HG02885 (cell line): ENCODE measurements around the gene TTPAL.

ENCODE experiments used
- ATAC-seq: cut with Tn5 transposase; IDR thresholded peaks from one replicate; pipeline ENCODE4 v1.9.1; 2021; ENCODE audit warnings: mild to moderate bottlenecking; ENCODE audit not compliant: unreplicated experiment, poor library complexity

Gene TTPAL

DNA sequence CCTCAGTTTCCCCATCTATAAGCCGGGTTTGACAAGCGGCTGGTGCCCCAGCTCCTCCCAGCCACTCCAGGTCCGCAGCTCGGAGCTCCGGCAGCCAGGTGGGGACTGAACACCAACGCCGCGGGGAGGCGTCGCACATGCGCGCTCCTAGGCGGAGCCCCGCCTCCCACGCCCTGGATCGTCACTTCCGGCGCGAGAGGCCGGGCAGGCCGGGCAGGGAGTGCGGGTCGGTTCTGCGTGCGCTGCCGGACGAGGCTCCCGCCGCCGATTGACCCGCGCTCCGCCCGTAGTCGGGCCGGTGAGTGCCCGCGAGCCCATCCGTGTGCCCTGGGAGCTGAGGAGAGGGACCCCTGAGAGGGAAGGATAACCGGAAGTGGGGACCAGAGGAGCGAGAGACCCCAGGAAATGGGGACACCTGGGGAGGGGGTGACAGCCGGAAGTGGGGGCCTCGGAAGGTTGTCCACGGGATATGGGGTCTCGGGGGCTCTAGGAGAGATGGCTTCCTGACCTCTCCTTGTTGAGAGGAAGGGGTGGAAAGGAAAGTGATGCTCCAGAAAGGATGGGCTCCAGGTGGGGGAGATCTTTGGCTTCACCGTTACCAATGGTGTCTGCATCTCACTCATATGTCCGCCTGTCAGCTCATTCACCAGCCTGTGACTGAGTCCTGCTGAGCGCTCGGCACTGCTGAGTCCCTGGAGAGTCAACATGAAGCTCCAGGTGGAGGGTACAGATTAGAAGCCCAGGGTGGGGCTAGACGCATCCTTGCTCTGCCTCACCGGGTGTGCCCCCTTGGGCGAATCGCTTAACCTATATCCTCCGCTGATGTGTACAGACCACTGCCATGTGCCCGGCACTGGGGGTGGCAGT is at the start of gene TTPAL:
TTPAL (plus strand) TSS at position 181 of the 867 bp plus-strand sequence. CDS start 4,126 bp downstream, outside the sequence.
- peak; percentile 94 for ATAC-seq

DNA sequence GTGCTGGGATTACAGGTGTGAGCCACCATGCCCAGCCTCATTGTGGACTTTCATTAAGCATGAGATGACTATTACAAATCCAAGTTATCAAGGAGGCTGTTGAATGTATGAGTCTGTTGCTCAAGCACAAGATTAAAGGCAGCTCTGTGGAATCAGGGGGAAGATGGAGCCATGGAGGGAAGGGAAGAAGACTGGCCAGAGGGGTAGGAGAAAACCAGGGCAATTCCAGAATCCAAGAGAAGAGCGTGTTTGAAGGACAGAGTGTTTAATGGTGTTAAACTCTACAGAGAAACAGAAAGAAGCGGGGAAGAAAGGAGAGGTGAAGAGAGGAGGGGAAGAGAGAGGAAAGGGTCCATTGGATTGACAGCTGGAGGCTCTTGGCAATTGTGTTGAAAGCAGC is 49.8 kb upstream of the TTPAL start:
- no peak for ATAC-seq

DNA sequence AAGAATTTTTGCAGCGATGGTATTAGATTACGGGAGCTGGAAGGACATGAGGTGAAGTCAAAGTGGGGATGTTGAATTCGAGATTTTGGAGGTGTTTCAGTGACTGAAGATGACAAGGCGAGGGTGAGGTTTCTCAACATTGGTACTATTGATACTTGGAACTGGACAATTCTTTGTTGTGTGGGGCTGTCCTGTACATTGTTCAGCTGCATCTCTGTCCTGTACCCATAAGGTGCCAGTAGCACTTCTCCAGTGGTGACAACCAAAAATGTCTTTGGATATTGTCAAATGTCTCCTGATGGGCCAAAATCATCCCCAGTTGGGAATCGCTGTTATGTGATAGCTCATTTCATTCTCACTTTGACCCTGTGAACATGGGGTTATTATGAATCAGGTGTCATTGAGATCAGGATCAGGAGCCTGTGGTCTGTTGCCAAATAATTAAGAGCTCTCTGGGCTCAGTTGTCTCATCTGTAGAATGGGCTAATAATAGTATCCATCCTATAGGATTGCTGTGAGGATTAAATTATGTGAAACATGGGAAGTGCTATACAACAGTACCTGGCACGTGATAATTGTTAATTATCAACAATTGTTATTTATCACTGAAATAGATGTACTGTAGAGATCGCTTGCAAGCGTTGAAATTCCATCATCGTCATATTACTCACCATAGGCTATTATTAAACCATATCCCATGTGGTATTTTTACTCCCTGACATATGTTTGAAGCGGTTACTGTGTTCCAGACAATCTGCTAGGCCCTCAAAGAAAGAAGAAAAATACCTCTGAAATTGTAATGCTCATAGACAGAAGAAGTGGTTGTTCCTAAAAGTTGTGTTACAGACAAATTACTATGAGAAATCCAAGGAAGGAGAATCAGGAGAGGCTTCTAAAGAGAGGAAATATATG is 48.5 kb upstream of the TTPAL start:
- no peak for ATAC-seq

DNA sequence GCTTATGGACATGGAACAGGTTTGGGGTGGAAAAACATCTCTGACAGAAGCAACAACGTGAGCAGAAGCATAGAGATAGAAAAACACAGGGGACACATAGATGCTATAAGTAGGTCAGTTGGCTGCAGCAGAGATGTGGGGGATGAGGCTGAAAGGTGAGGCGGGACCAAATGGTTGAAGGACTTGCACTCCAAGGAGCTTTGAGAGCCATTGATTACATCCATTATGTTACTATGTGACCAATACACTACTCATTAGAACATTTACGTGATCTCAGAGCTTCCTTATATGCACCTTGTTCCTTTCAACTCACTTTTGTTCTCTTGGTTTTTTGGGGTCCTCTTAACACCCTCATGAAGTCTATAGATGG is 47.9 kb upstream of the TTPAL start:
- no peak for ATAC-seq

GRCh38 chr20:44428174-44429016 is 47.3 kb upstream of the TTPAL start:
- ATAC-seq: no peak

- ATAC-seq: no peak
Measured at GRCh38 chr20:44429017-44429339, 46.7 kb upstream of the TTPAL start.

DNA sequence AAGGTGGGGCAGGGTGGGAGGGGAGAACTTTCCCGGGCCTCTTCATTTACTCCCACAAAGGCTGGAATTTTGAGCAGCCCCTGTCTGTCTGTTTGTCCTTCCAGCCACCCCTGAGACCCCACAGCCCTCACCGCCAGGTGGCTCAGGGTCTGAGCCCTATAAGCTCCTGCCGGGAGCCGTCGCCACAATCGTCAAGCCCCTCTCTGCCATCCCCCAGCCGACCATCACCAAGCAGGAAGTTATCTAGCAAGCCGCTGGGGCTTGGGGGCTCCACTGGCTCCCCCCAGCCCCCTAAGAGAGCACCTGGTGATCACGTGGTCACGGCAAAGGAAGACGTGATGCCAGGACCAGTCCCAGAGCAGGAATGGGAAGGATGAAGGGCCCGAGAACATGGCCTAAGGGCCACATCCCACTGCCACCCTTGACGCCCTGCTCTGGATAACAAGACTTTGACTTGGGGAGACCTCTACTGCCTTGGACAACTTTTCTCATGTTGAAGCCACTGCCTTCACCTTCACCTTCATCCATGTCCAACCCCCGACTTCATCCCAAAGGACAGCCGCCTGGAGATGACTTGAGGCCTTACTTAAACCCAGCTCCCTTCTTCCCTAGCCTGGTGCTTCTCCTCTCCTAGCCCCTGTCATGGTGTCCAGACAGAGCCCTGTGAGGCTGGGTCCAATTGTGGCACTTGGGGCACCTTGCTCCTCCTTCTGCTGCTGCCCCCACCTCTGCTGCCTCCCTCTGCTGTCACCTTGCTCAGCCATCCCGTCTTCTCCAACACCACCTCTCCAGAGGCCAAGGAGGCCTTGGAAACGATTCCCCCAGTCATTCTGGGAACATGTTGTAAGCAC is 46.0 kb upstream of the TTPAL start:
- ATAC-seq: no peak

DNA sequence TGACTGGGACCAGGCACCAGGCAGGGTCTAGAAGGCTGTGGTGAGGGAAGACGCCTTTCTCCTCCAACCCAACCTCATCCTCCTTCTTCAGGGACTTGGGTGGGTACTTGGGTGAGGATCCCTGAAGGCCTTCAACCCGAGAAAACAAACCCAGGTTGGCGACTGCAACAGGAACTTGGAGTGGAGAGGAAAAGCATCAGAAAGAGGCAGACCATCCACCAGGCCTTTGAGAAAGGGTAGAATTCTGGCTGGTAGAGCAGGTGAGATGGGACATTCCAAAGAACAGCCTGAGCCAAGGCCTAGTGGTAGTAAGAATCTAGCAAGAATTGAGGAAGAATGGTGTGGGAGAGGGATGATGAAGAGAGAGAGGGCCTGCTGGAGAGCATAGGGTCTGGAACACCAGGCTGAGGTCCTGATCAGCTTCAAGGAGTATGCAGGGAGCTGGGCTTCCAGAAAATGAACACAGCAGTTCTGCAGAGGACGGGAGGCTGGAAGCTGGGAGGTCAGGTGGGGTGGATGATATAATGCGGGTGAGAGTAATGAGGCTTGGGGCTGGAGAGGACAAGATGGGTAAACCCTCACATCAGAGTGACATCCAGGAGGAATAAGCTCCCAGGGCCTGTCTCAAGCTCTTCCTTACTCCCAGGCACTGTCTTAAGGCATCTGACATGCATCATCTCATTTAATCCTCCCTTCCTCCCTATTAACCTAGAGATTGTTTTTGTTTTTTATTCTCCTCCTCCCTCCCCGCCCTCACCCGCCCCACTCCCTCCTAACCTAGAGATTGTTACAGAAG is 45.2 kb upstream of the TTPAL start:
- no peak for ATAC-seq

DNA sequence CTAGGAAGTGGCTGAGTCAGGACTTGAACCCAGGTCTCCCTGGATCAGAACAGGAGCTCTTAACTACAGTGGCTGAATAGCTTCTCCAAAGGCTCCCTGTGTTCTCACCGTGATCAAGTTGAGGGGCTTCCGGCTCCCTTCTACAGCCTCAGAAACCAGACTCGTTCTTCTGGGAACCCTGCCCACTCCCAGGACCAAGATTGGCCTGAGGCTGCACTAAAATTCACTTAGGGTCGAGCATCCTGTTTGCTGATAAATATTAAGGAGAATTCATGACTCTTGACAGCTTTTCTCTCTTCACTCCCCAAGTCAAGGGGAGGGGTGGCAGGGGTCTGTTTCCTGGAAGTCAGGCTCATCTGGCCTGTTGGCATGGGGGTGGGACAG is 44.6 kb upstream of the TTPAL start:
- no peak for ATAC-seq

DNA sequence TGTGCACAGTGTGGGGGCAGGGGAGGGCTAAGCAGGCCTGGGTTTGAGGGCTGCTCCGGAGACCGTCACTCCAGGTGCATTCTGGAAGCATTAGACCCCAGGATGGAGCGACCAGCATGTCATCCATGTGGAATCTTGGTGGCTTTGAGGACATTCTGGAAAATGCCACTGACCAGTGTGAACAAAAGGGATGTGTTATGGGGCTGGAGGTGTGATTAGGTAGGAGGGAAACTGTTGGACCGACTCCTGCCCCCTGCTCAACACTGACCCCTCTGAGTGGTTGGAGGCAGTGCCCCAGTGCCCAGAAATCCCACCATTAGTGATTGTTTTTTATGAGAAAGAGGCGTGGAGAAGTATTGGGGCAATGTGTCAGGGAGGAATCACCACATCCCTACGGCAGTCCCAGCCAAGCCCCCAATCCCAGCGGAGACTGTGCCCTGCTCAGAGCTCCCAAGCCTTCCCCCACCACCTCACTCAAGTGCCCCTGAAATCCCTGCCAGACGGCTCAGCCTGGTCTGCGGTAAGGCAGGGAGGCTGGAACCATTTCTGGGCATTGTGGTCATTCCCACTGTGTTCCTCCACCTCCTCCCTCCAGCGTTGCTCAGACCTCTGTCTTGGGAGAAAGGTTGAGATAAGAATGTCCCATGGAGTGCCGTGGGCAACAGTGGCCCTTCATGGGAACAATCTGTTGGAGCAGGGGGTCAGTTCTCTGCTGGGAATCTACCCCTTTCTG is 44.0 kb upstream of the TTPAL start:
- ATAC-seq: no peak

GRCh38 chr20:44432618-44433577 is 42.8 kb upstream of the TTPAL start:
- no peak for ATAC-seq

DNA sequence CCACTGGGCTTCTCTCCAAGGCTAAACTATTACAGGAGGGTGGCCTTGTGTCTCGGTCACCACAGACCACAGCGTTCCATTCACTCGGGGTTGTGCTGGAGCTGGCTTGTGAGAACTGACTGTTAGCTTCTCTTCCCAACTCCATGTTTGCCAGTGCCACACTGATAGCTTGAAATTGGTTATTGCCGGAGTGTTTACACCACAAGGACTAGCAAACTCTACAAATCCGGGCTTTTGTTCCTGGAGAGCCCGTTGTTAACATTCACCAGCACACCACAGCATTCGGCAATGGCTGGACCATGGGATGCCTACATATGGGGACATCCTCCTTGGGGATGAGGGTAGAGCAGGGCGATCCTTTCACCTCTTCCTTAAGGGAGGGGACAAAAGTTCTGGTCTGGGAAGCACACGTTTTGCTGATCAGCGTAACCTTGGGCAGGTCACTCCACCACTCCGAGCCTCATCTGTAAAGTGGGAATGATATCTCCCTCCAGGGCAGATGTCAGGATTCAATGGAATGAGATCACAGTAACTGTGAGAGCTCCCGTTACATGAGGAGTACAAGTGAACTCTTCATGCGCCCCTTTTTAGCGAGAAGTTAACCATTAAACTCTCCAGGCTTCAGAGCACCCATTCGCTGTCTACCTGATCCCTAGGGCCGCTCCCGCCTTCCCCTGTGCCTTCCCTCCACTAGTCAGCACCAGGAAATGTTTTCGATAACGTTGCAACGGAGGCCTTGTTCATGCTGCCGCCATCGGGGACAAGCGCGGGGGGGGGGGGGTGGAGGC is 41.7 kb upstream of the TTPAL start:
- ATAC-seq: no peak

DNA sequence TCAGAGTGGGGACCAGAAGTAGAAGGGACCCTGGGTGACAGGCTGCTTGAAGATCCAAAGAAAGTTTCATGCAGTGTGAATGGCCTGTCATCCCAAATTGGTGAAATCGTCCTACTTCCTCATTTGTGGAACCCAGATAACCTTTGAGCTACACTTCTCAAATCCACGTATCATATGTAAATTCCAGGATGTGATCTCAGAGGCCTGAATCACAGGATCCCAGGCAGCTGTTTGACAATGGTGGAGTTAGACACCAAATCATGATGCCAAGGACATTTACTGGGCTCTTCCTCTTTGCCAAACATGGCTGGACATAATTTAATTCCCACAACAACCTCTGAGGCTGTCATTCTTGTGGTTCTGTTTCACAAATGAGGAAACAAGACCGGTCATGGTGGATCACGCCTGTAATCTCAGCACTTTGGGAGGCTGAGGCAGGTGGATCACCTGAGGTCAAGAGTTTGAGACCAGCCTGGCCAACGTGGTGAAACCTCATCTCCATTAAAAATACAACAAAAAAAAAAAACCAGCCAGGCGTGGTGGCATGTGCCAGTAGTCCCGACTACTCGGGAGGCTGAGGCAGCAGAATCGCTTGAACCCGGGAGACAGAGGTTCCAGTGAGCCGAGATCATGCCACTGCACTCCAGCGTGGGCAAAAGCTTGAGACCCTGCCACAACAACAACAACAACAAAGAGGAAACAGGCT is 39.9 kb upstream of the TTPAL start:
- no peak for ATAC-seq

DNA sequence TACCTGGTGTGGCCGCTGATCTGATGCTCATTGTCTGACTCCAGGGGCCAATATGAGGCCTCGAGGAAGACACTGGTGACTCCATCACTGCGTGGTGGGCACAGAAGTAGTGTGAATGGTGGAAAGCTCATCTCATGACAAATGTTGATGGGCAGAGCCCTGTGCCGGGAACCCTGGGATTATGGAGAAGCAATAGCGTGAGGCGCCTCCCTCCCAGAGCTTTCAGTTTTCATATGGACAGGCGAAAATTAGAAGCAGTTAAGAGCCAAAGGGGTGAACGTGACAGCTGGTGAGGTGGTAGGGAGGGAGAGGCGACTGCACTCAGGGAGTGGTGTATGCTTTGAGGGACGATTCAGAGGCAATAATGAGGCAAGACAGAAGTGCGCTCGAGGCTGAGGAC is 39.3 kb upstream of the TTPAL start:
- ATAC-seq: no peak

DNA sequence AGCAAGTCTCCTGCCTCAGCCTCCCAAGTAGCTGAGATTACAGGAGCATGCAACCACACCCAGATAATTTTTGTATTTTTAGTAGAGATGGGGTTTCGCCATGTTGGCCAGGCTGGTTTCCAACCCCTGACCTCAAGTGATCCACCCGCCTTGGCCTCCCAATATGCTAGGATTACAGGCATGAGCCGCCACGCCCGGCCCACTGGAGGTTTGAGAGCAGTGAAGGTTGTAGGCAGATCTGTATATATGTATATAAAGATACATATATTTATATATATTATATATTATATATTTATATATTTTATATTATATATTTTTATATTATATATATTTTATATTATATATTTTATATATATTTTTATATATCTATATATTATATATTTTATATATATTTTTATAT is 38.2 kb upstream of the TTPAL start:
- ATAC-seq: no peak

DNA sequence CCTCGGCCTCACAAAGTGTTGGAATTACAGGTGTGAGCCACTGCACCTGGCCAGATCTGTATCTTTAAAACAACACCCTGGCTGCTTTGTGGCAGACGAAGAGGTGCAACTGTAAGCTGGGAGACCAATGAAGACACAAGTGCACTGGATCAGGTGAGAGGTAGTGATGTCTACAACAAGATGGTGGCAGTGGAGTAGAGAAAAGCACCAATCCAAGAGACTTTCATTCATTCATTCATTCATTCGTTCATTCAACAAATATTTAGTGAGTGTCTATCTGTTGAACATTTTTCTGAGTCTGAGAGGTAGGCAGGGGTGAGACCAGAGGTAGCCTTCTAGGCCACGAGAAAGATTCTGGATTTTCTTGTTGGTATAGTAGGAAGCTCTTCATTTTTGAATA is 36.9 kb upstream of the TTPAL start:
- no peak for ATAC-seq
